Measurements from ENCODE around the gene OR6A2. TPM values are rescaled to one million over a fixed set of nuclear protein-coding genes. Genes with fewer than 3 reads are reported as not detected.

OR6A2 gene
- total RNA-seq = not detected

DNA sequence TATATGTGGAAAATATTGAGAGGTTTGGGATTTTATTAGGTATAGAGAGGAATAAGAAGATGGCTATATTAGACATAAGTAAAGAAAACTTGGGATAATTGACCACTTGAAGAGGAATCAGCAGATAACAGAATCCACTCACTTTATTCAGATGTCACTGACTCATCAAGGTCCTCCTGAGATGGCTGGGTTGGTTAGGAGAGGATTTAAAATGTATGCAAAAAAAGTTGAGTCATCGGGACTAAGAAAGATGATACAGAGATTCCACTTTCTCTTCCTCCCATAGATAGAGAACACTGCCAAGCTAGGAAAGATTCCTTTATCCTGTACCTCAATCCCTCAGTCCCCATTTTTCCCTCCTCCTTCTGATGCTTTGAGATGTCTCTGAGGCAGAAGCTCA, at the start of gene OR6A2:
Gene OR6A2, minus strand, starts transcription at position 288 of the 400 bp plus-strand sequence. CDS start 3,981 bp downstream, outside the sequence.
- H3K9me3 Mint-ChIP-seq = peaks cover 3% of the 10 kb centered on the region
- no peak for DNase-seq
- no peaks in the 10 kb centered on the region for H3K36me3 Mint-ChIP-seq (ENCODE audit: low read depth)
- no peak within 1 kb of the TSS for H3K4me3 Mint-ChIP-seq
- CTCF ChIA-PET = interaction anchor here (0.6 kb wide), 1 partner anchor 14 kb away, joined by 3 read pairs; no protein-coding TSS in a partner anchor
- no peak within 1 kb of the TSS for H3K27ac Mint-ChIP-seq
- POLR2A ChIA-PET = no interaction called here
- H3K4me1 Mint-ChIP-seq = no peaks in the 10 kb centered on the region
- H3K27me3 Mint-ChIP-seq = peaks cover 5% of the 10 kb centered on the region

GRCh38 chr11:6845383-6845782, 45.9 kb upstream of the OR6A2 start, which contains the start of gene OR10A5:
TSS of gene OR10A5 (plus strand) at chr11:6845683. CDS start at chr11:6845683, 0 bp downstream.
- no peaks in the 10 kb centered on the region for H3K36me3 Mint-ChIP-seq (ENCODE audit: low read depth)
- H3K27me3 Mint-ChIP-seq = peaks cover 2% of the 10 kb centered on the region
- POLR2A ChIA-PET = no interaction called here
- H3K4me1 Mint-ChIP-seq = peaks cover 3% of the 10 kb centered on the region
- H3K9me3 Mint-ChIP-seq = no peaks in the 10 kb centered on the region
- no peak within 1 kb of the TSS for H3K4me3 Mint-ChIP-seq
- CTCF ChIA-PET = no interaction called here
- DNase-seq = no peak
- H3K27ac Mint-ChIP-seq = no peak within 1 kb of the TSS

- ChIA-PET POLR2A (no interaction called here), CTCF (interaction anchor here (0.6 kb wide), 1 partner anchor 20 kb away, joined by 3 read pairs; no protein-coding TSS in a partner anchor)
- peaks cover 3% of the 10 kb centered on the region for H3K27me3 Mint-ChIP-seq
- H3K4me3 Mint-ChIP-seq = no peak overlapping the region
- H3K4me1 Mint-ChIP-seq = peaks cover 3% of the 10 kb centered on the region
- H3K36me3 Mint-ChIP-seq (ENCODE audit: low read depth) = no peaks in the 10 kb centered on the region
- H3K27ac Mint-ChIP-seq = no peak overlapping the region
- H3K9me3 Mint-ChIP-seq = no peaks in the 10 kb centered on the region
- DNase-seq = no peak
Measured at GRCh38 chr11:6844356-6844755, 44.9 kb upstream of the OR6A2 start.

DNA sequence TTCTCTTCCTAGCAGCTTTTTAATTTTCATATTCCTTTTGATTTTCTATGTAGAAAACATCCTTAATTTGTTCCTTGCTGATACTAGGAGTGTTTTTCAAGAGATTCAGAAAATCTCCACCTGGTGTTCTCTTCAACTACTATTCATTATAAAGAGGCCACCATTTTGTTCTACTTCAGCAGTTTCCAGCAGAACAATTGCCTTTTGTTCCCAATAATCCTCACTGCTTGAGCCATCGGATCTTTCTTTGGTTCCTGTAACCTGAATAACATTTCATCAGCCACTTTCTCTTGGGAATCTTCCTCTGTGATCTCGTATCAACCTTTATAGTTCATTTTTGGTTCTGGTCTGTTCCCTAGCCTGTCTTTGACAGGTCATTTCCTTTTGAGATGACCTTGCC, 44.2 kb upstream of the OR6A2 start:
- Mint-ChIP-seq H3K4me3 (no peak overlapping the region), H3K36me3 (ENCODE audit: low read depth) (no peaks in the 10 kb centered on the region), H3K27me3 (peaks cover 3% of the 10 kb centered on the region), H3K9me3 (no peaks in the 10 kb centered on the region), H3K27ac (no peak overlapping the region), H3K4me1 (peaks cover 3% of the 10 kb centered on the region)
- POLR2A ChIA-PET = no interaction called here
- DNase-seq = no peak
- CTCF ChIA-PET = no interaction called here

DNA sequence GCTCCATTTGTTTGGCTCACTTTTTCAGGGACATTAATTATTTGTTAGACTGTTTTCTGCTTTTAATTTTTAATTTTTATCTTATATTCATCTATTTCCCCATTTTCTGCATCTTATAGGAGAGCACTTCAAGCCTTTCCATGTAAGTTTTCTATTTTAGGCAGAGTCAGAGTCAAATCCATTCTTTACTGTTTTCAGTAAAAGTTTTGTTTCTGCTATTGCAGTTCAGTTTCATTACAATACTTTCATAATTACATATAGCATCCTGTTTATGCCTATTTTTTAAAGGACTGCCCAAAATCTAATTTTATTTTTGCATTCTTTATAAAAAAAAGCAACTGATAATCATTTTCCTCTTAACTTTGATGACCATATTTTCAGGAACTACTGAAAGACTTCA, 42.2 kb upstream of the OR6A2 start:
- Mint-ChIP-seq H3K4me1 (peaks cover 3% of the 10 kb centered on the region), H3K27me3 (peaks cover 5% of the 10 kb centered on the region), H3K9me3 (no peaks in the 10 kb centered on the region), H3K36me3 (ENCODE audit: low read depth) (no peaks in the 10 kb centered on the region), H3K4me3 (no peak overlapping the region), H3K27ac (no peak overlapping the region)
- CTCF ChIA-PET = no interaction called here
- no peak for DNase-seq
- POLR2A ChIA-PET = no interaction called here

- no peak overlapping the region for H3K4me3 Mint-ChIP-seq
- peaks cover 6% of the 10 kb centered on the region for H3K27me3 Mint-ChIP-seq
- DNase-seq = no peak
- ChIA-PET POLR2A (interaction anchor here (0.7 kb wide), 1 partner anchor 637 kb away, joined by 3 read pairs; no protein-coding TSS in a partner anchor), CTCF (interaction anchor here (1.0 kb wide), 1 partner anchor 29 kb away, joined by 3 read pairs; the partner anchor contains the start of gene OR10A2)
- no peak overlapping the region for H3K27ac Mint-ChIP-seq
- no peaks in the 10 kb centered on the region for H3K4me1 Mint-ChIP-seq
- H3K36me3 Mint-ChIP-seq (ENCODE audit: low read depth) = no peaks in the 10 kb centered on the region
- no peaks in the 10 kb centered on the region for H3K9me3 Mint-ChIP-seq
Measured at GRCh38 chr11:6834021-6834420, 34.5 kb upstream of the OR6A2 start.

DNA sequence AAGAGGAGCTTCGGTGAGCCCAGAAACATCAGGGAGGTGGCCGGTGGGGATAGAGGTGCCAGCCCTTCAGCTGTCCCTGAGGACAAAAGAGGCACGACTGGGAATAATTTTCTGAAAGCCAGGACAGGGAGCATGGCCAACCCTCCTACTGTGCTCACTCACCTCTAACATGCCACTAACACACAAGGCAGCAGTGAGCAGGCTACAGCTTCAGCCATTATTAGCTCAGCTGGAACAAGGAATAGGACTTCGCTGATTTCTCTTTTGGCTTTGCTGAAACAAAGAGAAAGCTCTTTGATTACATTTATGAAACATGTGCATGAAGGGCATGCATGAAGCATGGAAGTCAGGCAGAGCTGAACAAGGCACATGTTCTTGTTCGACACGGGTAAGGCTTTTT, 33.9 kb upstream of the OR6A2 start:
- H3K27me3 Mint-ChIP-seq = peaks cover 6% of the 10 kb centered on the region
- H3K4me3 Mint-ChIP-seq = no peak overlapping the region
- no peaks in the 10 kb centered on the region for H3K9me3 Mint-ChIP-seq
- no peak overlapping the region for H3K27ac Mint-ChIP-seq
- POLR2A ChIA-PET = no interaction called here
- no peak for DNase-seq
- H3K4me1 Mint-ChIP-seq = no peaks in the 10 kb centered on the region
- CTCF ChIA-PET = interaction anchor here (1.0 kb wide), 1 partner anchor 29 kb away, joined by 3 read pairs; the partner anchor contains the start of gene OR10A2
- H3K36me3 Mint-ChIP-seq (ENCODE audit: low read depth) = no peaks in the 10 kb centered on the region

DNA sequence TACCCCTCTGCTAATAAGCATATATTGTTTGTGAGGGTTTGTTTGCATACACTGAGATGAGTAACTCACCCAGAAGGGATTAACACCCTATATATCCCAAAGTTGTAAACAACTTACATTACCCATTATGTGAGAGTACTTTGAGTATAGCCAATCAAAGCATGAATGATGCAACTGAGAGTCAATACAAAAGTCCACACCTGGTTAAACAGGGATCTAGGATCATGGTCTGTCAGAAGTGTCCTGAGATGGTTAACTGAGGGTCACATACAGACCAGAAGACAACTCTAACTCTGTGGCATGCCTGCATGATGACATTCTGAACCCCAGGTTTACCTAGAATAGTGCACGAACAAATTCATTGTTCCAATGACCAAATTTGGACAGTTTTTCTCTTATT, 28.6 kb upstream of the OR6A2 start:
- POLR2A ChIA-PET = no interaction called here
- H3K4me1 Mint-ChIP-seq = no peaks in the 10 kb centered on the region
- H3K4me3 Mint-ChIP-seq = no peak overlapping the region
- no peak for DNase-seq
- no peaks in the 10 kb centered on the region for H3K9me3 Mint-ChIP-seq
- no peaks in the 10 kb centered on the region for H3K27me3 Mint-ChIP-seq
- CTCF ChIA-PET = no interaction called here
- H3K36me3 Mint-ChIP-seq (ENCODE audit: low read depth) = no peaks in the 10 kb centered on the region
- H3K27ac Mint-ChIP-seq = no peak overlapping the region

DNA sequence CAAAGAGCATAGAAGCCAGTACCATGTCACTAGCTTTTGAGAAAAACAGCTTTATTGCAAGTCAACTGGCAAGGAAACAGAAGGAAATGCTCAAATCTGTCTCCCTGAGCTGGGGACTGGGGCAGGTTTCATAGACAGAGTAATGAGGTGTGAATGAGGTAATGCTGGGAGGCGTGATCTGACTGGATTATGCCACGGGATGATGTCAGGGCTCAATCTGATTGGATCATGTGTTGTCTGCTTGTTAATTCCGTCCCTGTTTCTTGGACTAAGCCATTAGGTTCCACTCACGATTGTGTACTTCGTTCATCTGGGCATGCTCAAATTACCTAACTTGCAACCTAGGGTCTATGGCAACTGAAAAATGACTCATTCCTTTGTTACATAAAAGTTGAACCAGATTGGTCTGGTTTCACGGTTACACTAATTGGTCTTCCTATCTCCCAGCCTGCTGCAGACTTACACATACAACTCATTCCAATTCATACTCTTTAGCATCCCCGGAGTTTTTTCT, 25.8 kb upstream of the OR6A2 start:
- Mint-ChIP-seq H3K27ac (no peak overlapping the region), H3K36me3 (ENCODE audit: low read depth) (no peaks in the 10 kb centered on the region), H3K27me3 (peaks cover 2% of the 10 kb centered on the region), H3K4me3 (no peak overlapping the region), H3K4me1 (no peaks in the 10 kb centered on the region), H3K9me3 (no peaks in the 10 kb centered on the region)
- ChIA-PET POLR2A (no interaction called here), CTCF (no interaction called here)
- DNase-seq = no peak

- no peaks in the 10 kb centered on the region for H3K9me3 Mint-ChIP-seq
- H3K27ac Mint-ChIP-seq = no peak overlapping the region
- no peaks in the 10 kb centered on the region for H3K4me1 Mint-ChIP-seq
- CTCF ChIA-PET = interaction anchor here (1.3 kb wide), 1 partner anchor 12 kb away, joined by 7 read pairs; no protein-coding TSS in a partner anchor
- no peak for DNase-seq
- H3K27me3 Mint-ChIP-seq = peaks cover 2% of the 10 kb centered on the region
- no peak overlapping the region for H3K4me3 Mint-ChIP-seq
- POLR2A ChIA-PET = interaction anchor here (0.5 kb wide), 1 partner anchor 1200 kb away, joined by 3 read pairs; no protein-coding TSS in a partner anchor
- H3K36me3 Mint-ChIP-seq (ENCODE audit: low read depth) = no peaks in the 10 kb centered on the region
Measured at GRCh38 chr11:6824136-6824823, 24.8 kb upstream of the OR6A2 start.

DNA sequence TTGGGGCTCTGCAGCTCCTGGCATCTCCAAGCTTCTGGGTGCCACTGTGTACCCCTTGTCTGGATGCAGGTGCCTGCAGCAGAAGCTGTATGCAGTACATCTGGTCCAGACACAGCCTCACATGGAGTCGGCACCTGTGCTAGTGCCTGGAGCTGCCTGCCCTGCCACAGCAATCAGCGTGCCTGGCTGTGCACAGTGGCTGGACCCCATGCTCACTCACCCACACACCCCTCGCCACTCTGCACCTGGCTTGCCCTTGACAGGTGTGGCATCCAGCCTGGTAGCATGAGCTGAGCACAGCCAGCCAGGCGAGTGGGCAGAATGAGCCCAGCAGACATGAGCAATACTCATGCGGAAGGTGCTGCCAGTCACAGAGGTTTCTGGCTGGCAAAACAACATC, 19.5 kb upstream of the OR6A2 start:
- H3K27ac Mint-ChIP-seq = no peak overlapping the region
- no peak overlapping the region for H3K4me3 Mint-ChIP-seq
- ChIA-PET CTCF (no interaction called here), POLR2A (no interaction called here)
- no peaks in the 10 kb centered on the region for H3K36me3 Mint-ChIP-seq (ENCODE audit: low read depth)
- DNase-seq = no peak
- H3K9me3 Mint-ChIP-seq = no peaks in the 10 kb centered on the region
- peaks cover 4% of the 10 kb centered on the region for H3K27me3 Mint-ChIP-seq
- H3K4me1 Mint-ChIP-seq = no peaks in the 10 kb centered on the region

GRCh38 chr11:6817694-6818093, 18.2 kb upstream of the OR6A2 start:
- H3K27me3 Mint-ChIP-seq = peaks cover 4% of the 10 kb centered on the region
- ChIA-PET CTCF (no interaction called here), POLR2A (no interaction called here)

DNA sequence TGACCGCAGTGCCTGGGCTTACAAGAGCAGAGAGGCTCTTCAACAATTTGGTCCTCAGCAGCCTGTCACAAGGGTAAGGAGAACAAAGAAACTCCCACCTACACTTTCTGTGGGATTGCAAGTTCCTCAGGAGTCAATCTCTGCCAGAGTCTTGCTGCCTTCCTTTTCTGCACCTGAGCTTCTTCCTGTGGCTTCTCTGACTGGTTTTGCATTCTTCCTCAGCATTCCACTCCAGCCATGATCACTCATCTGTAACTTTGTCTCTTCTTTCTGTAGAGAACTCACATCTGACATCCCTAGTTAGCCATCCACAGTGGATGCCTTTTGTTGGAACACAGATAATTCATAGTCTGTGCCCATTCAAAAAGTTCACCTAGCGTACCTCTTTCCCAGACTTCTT, 14.2 kb upstream of the OR6A2 start:
- Mint-ChIP-seq H3K27ac (no peak overlapping the region), H3K27me3 (peaks cover 22% of the 10 kb centered on the region), H3K9me3 (no peaks in the 10 kb centered on the region), H3K36me3 (ENCODE audit: low read depth) (no peaks in the 10 kb centered on the region), H3K4me1 (no peaks in the 10 kb centered on the region), H3K4me3 (no peak overlapping the region)
- no peak for DNase-seq
- ChIA-PET POLR2A (no interaction called here), CTCF (interaction anchor here (1.1 kb wide), 1 partner anchor 14 kb away, joined by 3 read pairs; the partner anchor contains the start of gene OR6A2)

More at GRCh38 chr11:6817694-6818093, 18.2 kb upstream of the OR6A2 start:
- no peak overlapping the region for H3K27ac Mint-ChIP-seq
- no peak for DNase-seq
- no peaks in the 10 kb centered on the region for H3K4me1 Mint-ChIP-seq
- no peak overlapping the region for H3K4me3 Mint-ChIP-seq
- H3K36me3 Mint-ChIP-seq (ENCODE audit: low read depth) = no peaks in the 10 kb centered on the region
- H3K9me3 Mint-ChIP-seq = no peaks in the 10 kb centered on the region
